A673 (cell line): ENCODE data around the gene CA4. TPM values are rescaled to one million over a fixed set of nuclear protein-coding genes. Genes with fewer than 3 reads are reported as not detected.
"Not testable (repeated sequence)": the region's sequence is repeated elsewhere in the genome, so short reads cannot be mapped to it uniquely, and the experiment has no call there.

ENCODE experiments used
- BruUV-seq: library from RNA; stranded (reverse); fragments of 400-500 nt; replicated peaks from 2 replicates; lab custom pipeline; 2021; lab: Mats Ljungman, UMichigan
- CTCF ChIA-PET: fragments of 300-600 bp; sonication (Branson Sonifier 250); formaldehyde crosslinking; loops from one replicate; lab custom pipeline; 2022; ENCODE audit warnings: antibody characterized with exemption; lab: Charles Lee
- POLR2A ChIA-PET: fragments of 300-600 bp; sonication (Branson Sonifier 250); formaldehyde crosslinking; loops from one replicate; lab custom pipeline; 2022; ENCODE audit warnings: antibody characterized with exemption; ENCODE audit not compliant: low non-redundant PET; lab: Charles Lee
- DNase-seq: peaks from one replicate; pipeline ENCODE4 v3.0.0-alpha.2; 2015; ENCODE audit warnings: low spot score
- H3K27ac ChIP-seq: fragments of 200-600 bp; sonication (generic); 2 replicates; pipeline ENCODE4 v1.5.1; 2016; ENCODE audit warnings: mixed run types, low read depth, mild to moderate bottlenecking, mixed read lengths, antibody characterized with exemption, low read length; ENCODE audit not compliant: poor library complexity, severe bottlenecking
- H3K27me3 ChIP-seq: fragments of 200-600 bp; sonication (generic); replicated peaks from 2 replicates; pipeline ENCODE4 v1.6.1; 2017; ENCODE audit warnings: mixed run types, low read depth, mild to moderate bottlenecking, mixed read lengths, antibody characterized with exemption, low read length; ENCODE audit not compliant: insufficient read depth, poor library complexity
- H3K36me3 ChIP-seq: fragments of 200-600 bp; sonication (generic); 2 replicates; pipeline ENCODE4 v1.6.1; 2016; ENCODE audit warnings: mixed run types, mild to moderate bottlenecking, mixed read lengths, antibody characterized with exemption, low read length; ENCODE audit not compliant: insufficient read depth, poor library complexity, severe bottlenecking
- H3K4me1 ChIP-seq: fragments of 200-600 bp; sonication (generic); 2 replicates; pipeline ENCODE4 v1.6.1; 2017; ENCODE audit warnings: mixed run types, mild to moderate bottlenecking, mixed read lengths, antibody characterized with exemption, low read length; ENCODE audit not compliant: insufficient read depth, poor library complexity, severe bottlenecking
- H3K4me3 ChIP-seq: fragments of 200-600 bp; sonication (generic); 2 replicates; pipeline ENCODE4 v1.5.1; 2016; ENCODE audit warnings: low read depth, mixed run types, mild to moderate bottlenecking, mixed read lengths, low read length; ENCODE audit not compliant: poor library complexity, severe bottlenecking
- H3K9me3 ChIP-seq: fragments of 200-600 bp; sonication (generic); 2 replicates; pipeline ENCODE4 v1.6.1; 2016; ENCODE audit warnings: mixed run types, low read depth, mild to moderate bottlenecking, mixed read lengths, antibody characterized with exemption, low read length; ENCODE audit not compliant: poor library complexity, severe bottlenecking
- EZH2 ChIP-seq: fragments of 200-600 bp; sonication (generic); IDR thresholded peaks from 2 replicates; pipeline ENCODE4 v1.6.1; 2017; ENCODE audit warnings: borderline replicate concordance, low read depth, mild to moderate bottlenecking, mixed read lengths, antibody characterized with exemption, low read length; ENCODE audit not compliant: poor library complexity, severe bottlenecking
- intact Hi-C: fragments of 100-400 bp; cut with micrococcal nuclease; formaldehyde crosslinking; loops from one replicate; pipeline ENCODE4 v1.10.0; 2022; ENCODE audit not compliant: unreplicated experiment
- total RNA-seq: library from RNA; stranded (reverse); gene quantifications from 2 replicates; pipeline ENCODE4 v1.2.3, GENCODE V29; 2021

CA4 gene
- total RNA-seq, 1 experiment from 2014 or later, result not detected

GRCh38 chr17:60193482-60193881 lies 43.7 kb downstream of the CA4 start:
- Histone ChIP-seq H3K36me3 (peaks cover 9% of the 10 kb centered on the region), H3K4me3 (no peak overlapping the region), H3K27me3 (no peaks in the 10 kb centered on the region), H3K9me3 (no peaks in the 10 kb centered on the region), H3K4me1 (no peaks in the 10 kb centered on the region), H3K27ac (no peak overlapping the region)
- intact Hi-C loops, result no loop called here
- TF ChIP-seq EZH2, result no peak
- DNase-seq, result no peak
- CTCF ChIA-PET, result no interaction called here
- POLR2A ChIA-PET, result no interaction called here
- BruUV-seq, result no TSS peak

- BruUV-seq, CTCF ChIA-PET: not testable (repeated sequence)
These were observed 44.4 kb downstream of the CA4 start for GRCh38 chr17:60194141-60194540.

GRCh38 chr17:60198630-60199029 lies 48.9 kb downstream of the CA4 start:
- H3K36me3 ChIP-seq, H3K4me1 ChIP-seq, H3K27ac ChIP-seq, H3K4me3 ChIP-seq, CTCF ChIA-PET, H3K27me3 ChIP-seq, POLR2A ChIA-PET, DNase-seq, intact Hi-C loops, H3K9me3 ChIP-seq, BruUV-seq: not testable (repeated sequence)

More at GRCh38 chr17:60194141-60194540, 44.4 kb downstream of the CA4 start:
- DNase-seq, H3K27me3 ChIP-seq, intact Hi-C loops, H3K27ac ChIP-seq, H3K36me3 ChIP-seq, H3K4me3 ChIP-seq, H3K4me1 ChIP-seq, H3K9me3 ChIP-seq, POLR2A ChIA-PET: not testable (repeated sequence)

- CTCF ChIA-PET, DNase-seq, BruUV-seq, H3K36me3 ChIP-seq, H3K4me1 ChIP-seq, intact Hi-C loops, H3K4me3 ChIP-seq, H3K9me3 ChIP-seq, H3K27ac ChIP-seq, H3K27me3 ChIP-seq, POLR2A ChIA-PET: not testable (repeated sequence)
These were observed 56.0 kb downstream of the CA4 start for GRCh38 chr17:60205782-60206181.

GRCh38 chr17:60208302-60208701 lies 58.5 kb downstream of the CA4 start:
- BruUV-seq, DNase-seq, CTCF ChIA-PET, H3K27ac ChIP-seq, H3K27me3 ChIP-seq, H3K9me3 ChIP-seq, intact Hi-C loops, H3K4me1 ChIP-seq, POLR2A ChIA-PET, H3K4me3 ChIP-seq, H3K36me3 ChIP-seq: not testable (repeated sequence)

Other genes with a start within 250 kb of the CA4 start
- 14.0 and 16.0 TPM in 2 replicates for gene RNFT1, start 185.2 kb upstream of the CA4 start, total RNA-seq
- 28.1 and 33.3 TPM in 2 replicates for gene HEATR6, start 71.1 kb upstream of the CA4 start, total RNA-seq
- gene USP32, start 242.2 kb downstream of the CA4 start, total RNA-seq, result 49.3 and 54.8 TPM in 2 replicates